Stimulated activated CD4-positive, alpha-beta T cell treated with anti-CD3 and anti-CD28 coated beads, TNF-alpha, amount 100 ng/mL, for 4 hours (primary cell): ENCODE measurements around the gene SOX4.

ENCODE experiments used
- DNase-seq, 3 experiments: peaks; one replicate each; pipeline ENCODE4 v3.0.0-alpha.2; 2020; ENCODE audit warnings: low read depth in 3 of 3

The SOX4 gene

DNA sequence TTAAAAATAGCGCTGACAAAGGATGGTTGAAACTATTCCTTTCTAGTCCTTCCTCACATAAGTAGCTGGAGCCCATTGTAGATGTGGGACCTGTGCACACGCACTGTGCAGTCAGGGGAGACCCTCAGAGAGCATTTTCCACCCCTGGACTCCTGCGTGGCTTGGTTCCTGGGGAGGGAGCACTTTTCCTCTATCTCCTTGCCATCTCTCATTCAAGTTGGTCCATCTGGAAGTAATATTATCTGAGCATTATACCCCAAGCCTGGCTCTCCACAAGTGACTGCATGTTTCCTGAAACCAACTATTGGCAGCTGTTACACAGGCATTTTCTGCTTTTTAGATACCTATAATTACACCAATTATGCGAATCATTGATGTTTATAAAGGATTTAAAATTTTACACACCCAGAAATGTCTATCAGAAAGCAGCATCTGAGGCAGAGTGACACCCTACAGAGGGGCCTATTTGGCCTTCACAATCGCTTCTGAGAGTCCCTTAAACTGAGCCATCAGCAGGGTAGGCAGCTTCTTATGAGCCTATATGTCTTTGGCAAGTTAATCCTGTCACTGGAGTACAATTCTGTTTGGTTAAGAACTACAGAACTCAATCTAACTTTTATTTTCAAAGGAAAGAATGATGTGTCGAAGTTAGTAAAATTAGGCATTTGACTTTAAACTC, 18.7 kb downstream of the SOX4 start:
- no peak for DNase-seq

GRCh38 chr6:21613809-21614208, 20.3 kb downstream of the SOX4 start:
- no peak for DNase-seq

GRCh38 chr6:21614226-21614625, 20.7 kb downstream of the SOX4 start:
- DNase-seq, result no peak

DNA sequence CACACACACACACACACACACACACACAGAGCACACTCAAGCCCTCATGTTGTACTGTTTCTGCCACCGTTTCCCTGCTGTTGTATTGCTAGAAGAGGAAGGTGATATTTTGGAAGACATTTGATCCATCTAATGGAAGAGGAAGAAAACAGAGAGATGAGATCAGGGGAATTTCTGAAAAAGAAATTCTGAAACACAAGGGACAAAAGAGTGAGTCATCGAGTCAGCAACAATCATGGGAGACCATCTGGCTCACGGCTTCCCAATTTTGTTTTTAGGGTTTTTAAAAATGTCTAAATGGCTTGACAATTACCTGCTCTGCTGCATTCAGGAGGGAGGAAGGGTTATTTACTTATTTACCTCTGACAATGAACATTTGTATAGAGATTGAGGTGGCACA, 22.0 kb downstream of the SOX4 start:
- DNase-seq, result no peak

- DNase-seq, result no peak
Observed at GRCh38 chr6:21616005-21616404, 22.5 kb downstream of the SOX4 start.

DNA sequence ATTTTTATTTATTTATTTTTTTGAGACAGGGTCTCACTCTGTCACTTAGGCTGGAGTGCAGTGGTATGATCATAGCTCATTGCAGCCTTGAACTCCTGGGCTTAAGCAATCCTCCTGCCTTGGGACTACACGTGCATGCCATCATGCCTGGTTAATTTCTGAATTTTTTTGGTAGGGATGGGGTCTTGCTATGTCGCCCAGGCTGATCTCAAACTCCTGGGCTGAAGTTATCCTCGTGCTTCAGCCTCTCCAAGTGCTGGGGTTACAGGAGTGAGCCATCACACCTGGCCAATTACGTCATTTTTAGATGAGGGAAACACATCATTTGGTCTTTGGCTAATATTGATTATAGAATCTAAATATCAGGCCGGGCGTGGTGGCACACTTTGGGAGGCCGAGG, 32.1 kb downstream of the SOX4 start:
- no peak for DNase-seq

GRCh38 chr6:21626756-21627155, 33.2 kb downstream of the SOX4 start:
- DNase-seq, result no peak

- DNase-seq, result no peak
Observed at GRCh38 chr6:21628160-21628559, 34.6 kb downstream of the SOX4 start.

GRCh38 chr6:21633511-21634109, 40.1 kb downstream of the SOX4 start:
- DNase-seq, result no peak

- DNase-seq, result no peak
Observed at GRCh38 chr6:21634582-21634981, 41.0 kb downstream of the SOX4 start.

- no peak for DNase-seq
Observed at GRCh38 chr6:21636876-21637275, 43.3 kb downstream of the SOX4 start.

GRCh38 chr6:21639316-21639715, 45.8 kb downstream of the SOX4 start:
- DNase-seq, result no peak
